HepG2 (cell line): ENCODE data around the gene COQ7. TPM values are rescaled to one million over a fixed set of nuclear protein-coding genes. Genes with fewer than 3 reads are reported as not detected.

Experiments
- ERF ChIP-seq: IDR thresholded peaks from 2 replicates; pipeline ENCODE4 v1.6.1; 2018; ENCODE audit warnings: missing biosample characterization, missing genetic modification reagents
- GTF3A ChIP-seq: sonication (generic); formaldehyde crosslinking; conservative IDR thresholded peaks from 2 replicates; pipeline ENCODE4 v1.4.0; 2020; ENCODE audit warnings: mild to moderate bottlenecking, missing genetic modification reagents
- HHEX ChIP-seq: IDR thresholded peaks from 2 replicates; pipeline ENCODE4 v1.6.1; 2016; ENCODE audit warnings: control low read depth
- HMGXB4 ChIP-seq, 2 experiments: sonication (generic) in 1 of 2; formaldehyde crosslinking in 1 of 2; IDR thresholded peaks; 2 replicates each; pipeline versions ENCODE4 v1.4.0 to v1.6.1; 2018 to 2020; ENCODE audit warnings: missing genetic modification reagents in 2 of 2, borderline replicate concordance in 1 of 2, low read depth in 1 of 2, mild to moderate bottlenecking in 1 of 2, missing biosample characterization in 1 of 2
- KDM6A ChIP-seq: IDR thresholded peaks from 2 replicates; pipeline ENCODE4 v1.6.1; 2016; ENCODE audit warnings: low read depth
- MAF1 ChIP-seq: sonication (generic); formaldehyde crosslinking; IDR thresholded peaks from 2 replicates; pipeline ENCODE4 v1.5.0; 2020; ENCODE audit warnings: missing genetic modification reagents, borderline replicate concordance
- PRPF4 ChIP-seq: fragments of 200-400 bp; formaldehyde crosslinking; IDR thresholded peaks from 2 replicates; pipeline ENCODE4 v1.6.1; 2016; ENCODE audit warnings: low read length, low read depth; ENCODE audit not compliant: poor library complexity, severe bottlenecking
- SMYD3 ChIP-seq: sonication (generic); formaldehyde crosslinking; IDR thresholded peaks from 2 replicates; pipeline ENCODE4 v1.8.1; 2023; ENCODE audit warnings: mild to moderate bottlenecking, missing genetic modification reagents
- SP5 ChIP-seq: IDR thresholded peaks from 2 replicates; pipeline ENCODE4 v1.6.1; 2016; ENCODE audit warnings: low read depth, borderline replicate concordance
- TAF1 ChIP-seq: sonication (generic); formaldehyde crosslinking; IDR thresholded peaks from 2 replicates; pipeline ENCODE4 v1.4.0; 2020; ENCODE audit warnings: missing genetic modification reagents
- TSC22D2 ChIP-seq: sonication (generic); formaldehyde crosslinking; IDR thresholded peaks from 2 replicates; pipeline ENCODE4 v1.5.1; 2020; ENCODE audit warnings: missing genetic modification reagents, mild to moderate bottlenecking, borderline replicate concordance
- UBTF ChIP-seq: sonication (generic); formaldehyde crosslinking; IDR thresholded peaks from 2 replicates; pipeline ENCODE4 v1.4.0; 2020; ENCODE audit warnings: mild to moderate bottlenecking, missing genetic modification reagents
- ZHX2 ChIP-seq, 2 experiments: sonication (generic) in 1 of 2; formaldehyde crosslinking in 1 of 2; IDR thresholded peaks; 2 replicates each; pipeline versions ENCODE4 v1.6.1 to v1.9.0; 2014 to 2022; ENCODE audit warnings: antibody characterized with exemption in 1 of 2, borderline replicate concordance in 1 of 2, inconsistent platforms in 1 of 2, low read depth in 1 of 2, missing genetic modification reagents in 1 of 2
- ZNF460 ChIP-seq: sonication (generic); formaldehyde crosslinking; IDR thresholded peaks from 2 replicates; pipeline ENCODE4 v1.5.1; 2020; ENCODE audit warnings: missing genetic modification reagents, mild to moderate bottlenecking, borderline replicate concordance
- ZNF652 ChIP-seq: IDR thresholded peaks from 2 replicates; pipeline ENCODE4 v1.6.1; 2016; ENCODE audit warnings: low read depth, borderline replicate concordance
- polyA plus RNA-seq, 8 experiments: library from polyadenylated mRNA; depleted of rRNA in 3 of 8; stranded (reverse) in 7 of 8; unstranded in 1 of 8; fragments of >200 nt; fragmentation: Illumina TruSeq in 4 of 8; extraction: Trizol in 4 of 8; gene quantifications; 2 replicates each; pipeline versions ENCODE4 v1.2.1 to v1.2.3, GENCODE V29; 2011 to 2016; ENCODE audit warnings: low read depth in 4 of 8, missing spikeins in 1 of 8, mixed read lengths in 1 of 8; ENCODE audit not compliant: insufficient read depth in 1 of 8
- total RNA-seq, 5 experiments: library from RNA; depleted of rRNA; stranded (reverse); fragments of >200 nt; fragmentation: Illumina TruSeq; extraction: Trizol; gene quantifications; 2 replicates each; pipeline ENCODE4 v1.2.3, GENCODE V29; 2016; ENCODE audit warnings: low read depth in 1 of 5

COQ7 gene
- total and polyA plus RNA-seq, 2 of the 13 experiments (the other 11 are each of a cell fraction or from before 2014, with no cell fraction given): 20.1 to 45.7 TPM

- TF ChIP-seq ZHX2 (IDR thresholded peaks at IDR 0.05; ENCODE audit: low read depth) (no peak), ZHX2 (CRISPR knock-in tag; IDR thresholded peaks at IDR 0.05; ENCODE audit: borderline replicate concordance) (no peak), TSC22D2 (CRISPR knock-in tag) (peak; percentile 78; the same call in 1 of the 2 replicates), PRPF4 (no peak), MAF1 (CRISPR knock-in tag) (no peak), ZNF652 (CRISPR knock-in tag) (0 out of 2 replicates have a peak, but pooled peaks have one; percentile 33), HHEX (CRISPR knock-in tag) (no peak), ERF (CRISPR knock-in tag) (peak; percentile 86; the same call in 1 of the 2 replicates), ZNF460 (CRISPR knock-in tag) (no peak), TAF1 (CRISPR knock-in tag) (no peak), SMYD3 (no peak), SP5 (CRISPR knock-in tag) (no peak), HMGXB4 (CRISPR knock-in tag; IDR thresholded peaks at IDR 0.05; ENCODE audit: borderline replicate concordance in 1 of 2, low read depth in 1 of 2) (peak; percentile 65 to 72), KDM6A (CRISPR knock-in tag) (no peak), GTF3A (CRISPR knock-in tag) (no peak), UBTF (CRISPR knock-in tag) (no peak)
Measured at GRCh38 chr16:19071811-19072777, 4.7 kb downstream of the COQ7 start (continued).
